Stimulated activated CD4-positive, alpha-beta T cell treated with anti-CD3 and anti-CD28 coated beads, Interleukin-4, amount 100 ng/mL, for 24 hours (primary cell): Measurements from ENCODE around the gene SORCS2.
A peak's percentile ranks its signal among the peaks of the same experiment; 100 is the strongest.

Experiments used
- DNase-seq: peaks from one replicate; pipeline ENCODE4 v3.0.0-alpha.2; 2020

Gene SORCS2

GRCh38 chr4:7761720-7762119, 569.4 kb downstream of the SORCS2 start:
- peak; percentile 60 for DNase-seq

GRCh38 chr4:7762376-7763030, 570.2 kb downstream of the SORCS2 start:
- DNase-seq: no peak

GRCh38 chr4:7763106-7763505, 570.8 kb downstream of the SORCS2 start:
- DNase-seq: no peak

GRCh38 chr4:7763788-7764187, 571.5 kb downstream of the SORCS2 start:
- DNase-seq: no peak

- no peak for DNase-seq
Measured at GRCh38 chr4:7764466-7764865, 572.1 kb downstream of the SORCS2 start.

GRCh38 chr4:7765666-7766065, 573.3 kb downstream of the SORCS2 start:
- DNase-seq: no peak

GRCh38 chr4:7766086-7766485, 573.7 kb downstream of the SORCS2 start:
- DNase-seq: no peak

- no peak for DNase-seq
Measured at GRCh38 chr4:7766661-7767345, 574.5 kb downstream of the SORCS2 start.

GRCh38 chr4:7767526-7767925, 575.2 kb downstream of the SORCS2 start:
- no peak for DNase-seq

GRCh38 chr4:7767966-7768365, 575.6 kb downstream of the SORCS2 start:
- DNase-seq: no peak

- no peak for DNase-seq
Measured at GRCh38 chr4:7768736-7769135, 576.4 kb downstream of the SORCS2 start.

GRCh38 chr4:7769396-7770223, 577.3 kb downstream of the SORCS2 start:
- no peak for DNase-seq

- DNase-seq: no peak
Measured at GRCh38 chr4:7770224-7771050, 578.1 kb downstream of the SORCS2 start.

GRCh38 chr4:7771056-7771455, 578.7 kb downstream of the SORCS2 start:
- peak; percentile 50 for DNase-seq

- DNase-seq: no peak
Measured at GRCh38 chr4:7771541-7772507, 579.5 kb downstream of the SORCS2 start.

GRCh38 chr4:7772711-7773385, 580.5 kb downstream of the SORCS2 start:
- DNase-seq: no peak

GRCh38 chr4:7773401-7774180, 581.3 kb downstream of the SORCS2 start:
- DNase-seq: no peak

- no peak for DNase-seq
Measured at GRCh38 chr4:7774301-7775294, 582.3 kb downstream of the SORCS2 start.

GRCh38 chr4:7775396-7775795, 583.1 kb downstream of the SORCS2 start:
- DNase-seq: no peak
